Esophagus squamous epithelium (tissue), 5 donors: Measurements from ENCODE around the gene ZNF888. TPM values are rescaled to one million over a fixed set of nuclear protein-coding genes. Genes with fewer than 3 reads are reported as not detected.
"Not testable (repeated sequence)": the region's sequence is repeated elsewhere in the genome, so short reads cannot be mapped to it uniquely, and the experiment has no call there.

Experiments
- DNase-seq: peaks from one replicate; lab custom pipeline; 2025; lab: John Stamatoyannopoulos, UW
- H3K27ac ChIP-seq, 4 donors: fragments of 200-600 bp; sonication (generic); one replicate each; pipeline ENCODE4 v1.5.1; 2016 to 2019; ENCODE audit warnings: mild to moderate bottlenecking in 1 of 4
- H3K27me3 ChIP-seq, 4 donors: fragments of 200-600 bp; sonication (generic); 1 replicate in 3 of 4; 2 replicates in 1 of 4; pipeline versions ENCODE4 v1.5.1 to v1.6.0; 2017 to 2021; ENCODE audit warnings: antibody characterized with exemption in 1 of 4
- H3K36me3 ChIP-seq, 3 donors: fragments of 200-600 bp; sonication (generic); one replicate each; pipeline ENCODE4 v1.5.1; 2016 to 2019
- H3K4me1 ChIP-seq, 3 donors: fragments of 200-600 bp; sonication (generic); one replicate each; pipeline ENCODE4 v1.5.1; 2017 to 2019
- H3K4me3 ChIP-seq, 4 donors: fragments of 200-600 bp; sonication (generic); 1 replicate in 3 of 4; 2 replicates in 1 of 4; pipeline ENCODE4 v1.5.1; 2016 to 2019; ENCODE audit warnings: mild to moderate bottlenecking in 2 of 4, moderate library complexity in 1 of 4
- H3K9me3 ChIP-seq, 3 donors: fragments of 200-600 bp; sonication (generic); one replicate each; pipeline ENCODE4 v1.5.1; 2016 to 2019
- POLR2A ChIP-seq, 4 donors: fragments of 450-650 bp; IDR thresholded peaks; one replicate each; pipeline ENCODE4 v1.6.1; 2017; ENCODE audit warnings: antibody characterized with exemption in 4 of 4, mild to moderate bottlenecking in 4 of 4, moderate library complexity in 3 of 4
- WGBS, 2 donors: methylation state at CpG; one replicate each; pipeline ENCODE4 v1.1.5; 2018; 5-methylcytosine and 5-hydroxymethylcytosine counted together
- intact Hi-C: fragments of 100-400 bp; cut with DNase I; formaldehyde crosslinking; loops from one replicate; pipeline ENCODE4 v1.15.0; 2022
- total RNA-seq, 4 donors: library from RNA; depleted of rRNA; stranded (reverse); fragments of >200 nt; gene quantifications; one replicate each; pipeline ENCODE4 v1.1.0, GENCODE V29; 2016
- TF ChIP-seq, protein P1 (sequence below), 6 experiments: fragments of 450-650 bp in 4 of 6; fragments of 200-600 bp in 2 of 6; sonication (generic) in 2 of 6; IDR thresholded peaks; one replicate each; pipeline ENCODE4 v1.5.1; 2016 to 2019; ENCODE audit warnings: antibody characterized with exemption in 6 of 6, mild to moderate bottlenecking in 4 of 6, moderate library complexity in 4 of 6
- donor health status: DM: yes; HTN: yes; CAD: no.

ZNF888 gene
- total RNA-seq, 4 donors from 2014 or later, result 1.8 to 6.3 (median 4.1) TPM

DNA sequence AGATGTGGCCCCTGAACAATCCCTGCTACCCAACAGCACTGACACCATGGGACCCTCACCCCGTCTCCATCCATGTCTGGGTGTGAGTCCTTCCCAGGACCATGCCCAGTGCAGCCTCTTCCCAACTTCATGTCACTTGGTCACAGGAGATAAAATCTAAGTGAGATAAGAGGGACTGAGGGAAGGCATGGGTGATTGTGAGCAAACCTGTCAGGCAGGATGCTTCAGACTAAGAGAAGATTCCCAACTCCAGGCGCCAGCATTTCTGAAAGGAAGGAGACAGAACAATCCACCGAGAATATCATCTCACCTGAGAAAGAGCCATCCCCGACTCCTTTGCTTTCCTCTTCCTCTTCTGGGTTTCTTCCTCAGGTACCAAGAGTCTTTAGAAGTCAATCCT is 33.3 kb downstream of the ZNF888 start:
- Histone ChIP-seq H3K4me1 (no peaks in the 10 kb centered on the region), H3K36me3 (peaks cover 0 to 94% (median 6%) of the 10 kb centered on the region in 3 donors), H3K9me3 (peaks cover 0 to 16% (median 9%) of the 10 kb centered on the region in 3 donors), H3K4me3 (no peak overlapping the region), H3K27me3 (no peaks in the 10 kb centered on the region), H3K27ac (no peak overlapping the region)
- no peak for DNase-seq
- intact Hi-C loops, result no loop called here
- 84 to 85% methylated on average over 4 of the region's 4 CpGs for WGBS, 2 donors
- TF ChIP-seq, protein P1, sequence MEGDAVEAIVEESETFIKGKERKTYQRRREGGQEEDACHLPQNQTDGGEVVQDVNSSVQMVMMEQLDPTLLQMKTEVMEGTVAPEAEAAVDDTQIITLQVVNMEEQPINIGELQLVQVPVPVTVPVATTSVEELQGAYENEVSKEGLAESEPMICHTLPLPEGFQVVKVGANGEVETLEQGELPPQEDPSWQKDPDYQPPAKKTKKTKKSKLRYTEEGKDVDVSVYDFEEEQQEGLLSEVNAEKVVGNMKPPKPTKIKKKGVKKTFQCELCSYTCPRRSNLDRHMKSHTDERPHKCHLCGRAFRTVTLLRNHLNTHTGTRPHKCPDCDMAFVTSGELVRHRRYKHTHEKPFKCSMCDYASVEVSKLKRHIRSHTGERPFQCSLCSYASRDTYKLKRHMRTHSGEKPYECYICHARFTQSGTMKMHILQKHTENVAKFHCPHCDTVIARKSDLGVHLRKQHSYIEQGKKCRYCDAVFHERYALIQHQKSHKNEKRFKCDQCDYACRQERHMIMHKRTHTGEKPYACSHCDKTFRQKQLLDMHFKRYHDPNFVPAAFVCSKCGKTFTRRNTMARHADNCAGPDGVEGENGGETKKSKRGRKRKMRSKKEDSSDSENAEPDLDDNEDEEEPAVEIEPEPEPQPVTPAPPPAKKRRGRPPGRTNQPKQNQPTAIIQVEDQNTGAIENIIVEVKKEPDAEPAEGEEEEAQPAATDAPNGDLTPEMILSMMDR (IDR thresholded peaks at IDR 0.05), result no peak

DNA sequence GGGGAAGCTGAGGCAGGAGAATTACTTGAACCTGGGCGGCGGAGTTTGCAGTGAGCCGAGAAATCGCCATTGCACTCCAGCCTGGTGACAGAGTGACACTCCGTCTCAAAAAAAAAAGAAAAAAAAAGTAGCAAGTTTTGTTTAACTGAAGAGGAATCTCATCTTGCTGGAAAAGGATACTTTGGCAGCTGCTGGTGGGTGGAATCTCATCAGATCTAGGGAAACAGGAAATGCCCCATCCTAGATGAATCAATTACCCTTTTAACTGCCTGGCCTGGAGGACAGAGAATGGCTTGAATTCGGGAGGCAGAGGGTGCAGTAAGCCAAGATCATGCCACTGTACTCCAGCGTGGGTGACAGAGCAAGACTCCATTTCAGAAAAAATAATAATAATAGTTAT is 34.2 kb downstream of the ZNF888 start:
- intact Hi-C loops, result no loop called here
- H3K36me3 ChIP-seq, result peaks cover 0 to 97% (median 14%) of the 10 kb centered on the region in 3 donors
- no peak for DNase-seq
- no peak overlapping the region for H3K27ac ChIP-seq
- no peak overlapping the region for H3K4me3 ChIP-seq
- TF ChIP-seq, protein P1 (IDR thresholded peaks at IDR 0.05), result no peak
- no peak for TF ChIP-seq POLR2A (IDR thresholded peaks at IDR 0.05)
- 82 to 89% methylated on average over 7 of the region's 7 CpGs for WGBS, 2 donors
- H3K4me1 ChIP-seq, result no peaks in the 10 kb centered on the region
- peaks cover 0 to 25% (median 18%) of the 10 kb centered on the region in 3 donors for H3K9me3 ChIP-seq
- no peaks in the 10 kb centered on the region for H3K27me3 ChIP-seq

DNA sequence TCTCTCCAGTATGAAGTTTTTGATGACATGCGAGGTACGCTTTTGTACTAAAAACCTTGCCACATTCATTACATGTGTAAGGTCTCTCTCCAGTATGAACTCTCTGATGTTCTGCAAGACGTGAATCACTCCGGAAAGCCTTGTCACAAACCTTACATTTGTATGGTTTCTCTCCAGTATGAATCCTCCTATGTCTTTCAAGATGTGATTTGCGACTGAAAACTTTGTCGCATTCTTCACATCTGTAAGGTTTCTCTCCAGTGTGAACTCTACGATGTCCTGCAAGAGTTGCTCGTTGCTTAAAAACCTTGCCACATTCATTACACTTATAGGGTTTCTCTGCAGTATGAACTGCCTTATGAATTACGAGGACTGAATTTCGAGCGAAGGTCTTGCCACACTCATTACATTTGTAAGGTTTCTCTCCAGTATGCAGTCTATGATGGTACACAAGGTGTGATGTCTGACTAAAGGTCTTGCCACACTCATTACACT is 42.3 kb downstream of the ZNF888 start:
- 82 to 87% methylated on average over 11 of the region's 11 CpGs for WGBS, 2 donors
- no peak for DNase-seq
- no peak for TF ChIP-seq POLR2A (IDR thresholded peaks at IDR 0.05)
- TF ChIP-seq, protein P1 (IDR thresholded peaks at IDR 0.05), result no peak
- intact Hi-C loops, result no loop called here
- H3K27ac ChIP-seq, result no peak overlapping the region
- peaks cover 0 to 93% (median 59%) of the 10 kb centered on the region in 3 donors for H3K9me3 ChIP-seq
- no peak overlapping the region for H3K4me3 ChIP-seq
- H3K4me1 ChIP-seq, result no peaks in the 10 kb centered on the region
- peaks cover 12 to 78% (median 28%) of the 10 kb centered on the region in 3 donors for H3K36me3 ChIP-seq
- H3K27me3 ChIP-seq, result no peaks in the 10 kb centered on the region

DNA sequence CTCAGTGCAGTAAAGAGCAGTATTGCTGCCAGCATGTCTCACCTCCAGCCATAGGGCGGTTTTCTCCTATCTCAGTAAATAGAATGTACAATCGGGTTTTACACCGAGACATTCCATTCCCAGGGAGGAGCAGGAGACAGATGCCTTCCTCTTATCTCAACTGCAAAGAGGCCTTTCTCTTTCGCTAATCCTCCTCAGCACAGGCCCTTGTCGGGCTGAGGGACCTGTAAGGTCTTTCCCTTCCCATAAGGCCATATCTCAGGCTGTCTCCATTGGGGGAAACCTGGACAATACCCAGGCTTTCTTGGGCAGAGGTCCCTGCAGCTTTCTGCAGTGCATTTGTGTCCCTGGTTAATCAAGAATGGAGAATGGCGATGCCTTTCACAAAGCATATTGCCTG is 50.2 kb downstream of the ZNF888 start:
- DNase-seq, H3K4me3 ChIP-seq, H3K36me3 ChIP-seq, H3K27me3 ChIP-seq, intact Hi-C loops, H3K27ac ChIP-seq, H3K4me1 ChIP-seq: not testable (repeated sequence)
- 67 to 68% methylated on average over 6 of the region's 6 CpGs for WGBS, 2 donors
- H3K9me3 ChIP-seq, result peaks cover 0 to 34% (median 0%) of the 10 kb centered on the region in 3 donors

DNA sequence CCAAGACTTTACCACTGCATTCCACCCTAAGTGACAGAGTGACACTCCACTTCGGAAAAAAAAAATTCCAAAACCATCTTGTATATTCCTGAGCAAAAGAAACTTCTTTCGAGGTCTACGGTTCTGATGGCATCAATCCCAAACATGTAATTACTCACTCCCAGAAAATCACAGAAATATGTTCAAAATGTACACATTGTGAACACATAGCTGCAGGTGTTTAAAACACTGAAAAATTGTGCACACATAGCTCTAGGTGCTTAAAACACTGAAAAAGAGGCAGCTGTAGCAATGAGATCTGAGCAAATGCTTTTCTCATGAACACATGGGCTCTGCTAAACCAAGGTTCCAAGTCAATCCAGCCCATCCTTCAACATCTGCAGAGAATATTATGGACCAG is 51.8 kb downstream of the ZNF888 start:
- no peaks in the 10 kb centered on the region for H3K4me1 ChIP-seq
- H3K27me3 ChIP-seq, result no peaks in the 10 kb centered on the region
- H3K4me3 ChIP-seq, result no peak overlapping the region
- H3K9me3 ChIP-seq, result peaks cover 0 to 23% (median 0%) of the 10 kb centered on the region in 3 donors
- intact Hi-C loops, result no loop called here
- DNase-seq, result no peak
- H3K27ac ChIP-seq, result no peak overlapping the region
- TF ChIP-seq POLR2A (IDR thresholded peaks at IDR 0.05), result no peak
- TF ChIP-seq, protein P1 (IDR thresholded peaks at IDR 0.05), result no peak
- 95 to 97% methylated on average over 3 of the region's 3 CpGs for WGBS, 2 donors
- H3K36me3 ChIP-seq, result no peaks in the 10 kb centered on the region

DNA sequence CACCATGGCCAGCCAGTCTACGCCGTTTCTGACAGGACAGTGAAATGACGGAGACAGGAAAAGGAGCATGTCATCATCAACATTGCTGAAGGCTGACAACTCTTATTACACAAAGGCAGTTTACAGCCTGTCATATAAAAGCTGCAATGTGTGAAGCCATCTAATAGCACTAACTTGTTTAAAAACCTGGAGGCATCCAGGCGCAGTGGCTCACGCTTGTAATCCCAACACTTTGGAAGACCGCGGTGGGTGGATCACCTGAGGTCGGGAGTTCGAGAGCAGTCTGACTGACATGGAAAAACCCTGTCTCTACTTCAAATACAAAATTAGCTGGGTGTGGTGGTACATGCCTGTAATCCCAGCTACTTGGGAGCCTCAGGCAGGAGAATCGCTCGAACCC is 55.2 kb downstream of the ZNF888 start:
- WGBS, 2 donors, result 88 to 95% methylated on average over 8 to 11 of the region's 11 CpGs
- H3K27ac ChIP-seq, intact Hi-C loops, H3K4me3 ChIP-seq, H3K36me3 ChIP-seq, H3K27me3 ChIP-seq, H3K4me1 ChIP-seq, DNase-seq: not testable (repeated sequence)
- peaks cover 0 to 18% (median 0%) of the 10 kb centered on the region in 3 donors for H3K9me3 ChIP-seq
